GM12874 (cell line): ENCODE data around the gene UBN2.

Experiments used
- TF ChIP-seq, protein P1 (sequence below): IDR thresholded peaks from 2 replicates; pipeline ENCODE4 v1.5.1; 2011; ENCODE audit warnings: low read depth, mild to moderate bottlenecking, control low read depth, low read length, moderate library complexity; ENCODE audit not compliant: insufficient read depth

The UBN2 gene

DNA sequence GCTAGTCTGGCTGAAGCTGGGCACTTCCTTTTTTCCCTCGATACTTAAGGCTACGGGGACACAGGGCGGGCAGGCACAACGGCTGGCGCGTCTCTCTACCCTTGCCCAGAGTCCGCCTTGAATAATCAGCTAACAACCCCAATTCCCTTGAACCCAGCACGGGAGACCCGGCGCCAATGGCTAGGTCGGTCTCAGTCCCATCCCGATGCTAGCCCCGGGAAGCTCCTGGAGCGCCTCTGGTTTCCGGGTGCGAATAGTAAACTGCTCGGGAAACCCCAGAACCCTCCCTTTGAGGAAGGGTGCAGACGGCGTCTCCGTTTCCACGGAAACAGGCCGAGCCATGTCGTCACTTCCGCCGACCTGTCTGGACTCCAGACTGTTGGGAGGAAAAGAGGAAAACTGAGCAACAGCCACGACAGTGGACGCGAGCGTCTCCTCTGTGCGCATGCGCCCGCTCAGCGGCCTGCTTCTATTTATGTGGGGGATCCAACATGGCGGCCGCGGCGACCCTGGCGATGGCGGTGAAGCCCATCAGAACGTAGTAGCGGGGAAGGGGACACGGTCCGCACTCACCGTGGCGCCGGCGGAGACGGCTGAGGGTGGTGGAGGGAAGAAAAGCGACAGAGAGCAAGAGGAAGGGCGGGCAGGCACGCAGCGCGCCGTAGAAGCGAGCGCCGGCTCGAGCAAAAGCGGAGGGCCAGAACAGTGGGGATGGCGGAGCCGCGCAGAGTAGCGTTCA lies at the start of gene UBN2:
UBN2 (plus strand) TSS at position 464 of the 739 bp plus-strand sequence; CDS start at position 712, 248 bp downstream.
- TF ChIP-seq, protein P1, sequence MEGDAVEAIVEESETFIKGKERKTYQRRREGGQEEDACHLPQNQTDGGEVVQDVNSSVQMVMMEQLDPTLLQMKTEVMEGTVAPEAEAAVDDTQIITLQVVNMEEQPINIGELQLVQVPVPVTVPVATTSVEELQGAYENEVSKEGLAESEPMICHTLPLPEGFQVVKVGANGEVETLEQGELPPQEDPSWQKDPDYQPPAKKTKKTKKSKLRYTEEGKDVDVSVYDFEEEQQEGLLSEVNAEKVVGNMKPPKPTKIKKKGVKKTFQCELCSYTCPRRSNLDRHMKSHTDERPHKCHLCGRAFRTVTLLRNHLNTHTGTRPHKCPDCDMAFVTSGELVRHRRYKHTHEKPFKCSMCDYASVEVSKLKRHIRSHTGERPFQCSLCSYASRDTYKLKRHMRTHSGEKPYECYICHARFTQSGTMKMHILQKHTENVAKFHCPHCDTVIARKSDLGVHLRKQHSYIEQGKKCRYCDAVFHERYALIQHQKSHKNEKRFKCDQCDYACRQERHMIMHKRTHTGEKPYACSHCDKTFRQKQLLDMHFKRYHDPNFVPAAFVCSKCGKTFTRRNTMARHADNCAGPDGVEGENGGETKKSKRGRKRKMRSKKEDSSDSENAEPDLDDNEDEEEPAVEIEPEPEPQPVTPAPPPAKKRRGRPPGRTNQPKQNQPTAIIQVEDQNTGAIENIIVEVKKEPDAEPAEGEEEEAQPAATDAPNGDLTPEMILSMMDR, result no peak

DNA sequence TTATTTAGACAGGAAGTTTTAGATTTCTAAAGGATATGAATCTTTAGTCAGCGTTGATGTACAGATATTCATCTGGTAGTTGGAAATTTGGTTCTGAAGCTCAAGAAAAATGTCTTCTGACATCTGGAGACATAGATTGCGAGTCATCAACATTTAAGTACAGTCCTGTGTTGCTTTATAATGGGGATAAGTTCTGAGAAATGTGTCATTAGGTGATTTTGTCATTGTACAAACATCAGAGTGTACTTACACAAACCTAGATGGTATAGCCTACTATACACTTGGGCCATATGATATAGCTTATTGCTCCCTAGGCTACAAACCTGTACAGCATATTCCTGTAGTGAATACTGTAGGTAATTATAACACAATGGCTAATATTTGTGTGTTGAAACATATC lies 49.6 kb upstream of the UBN2 start:
- TF ChIP-seq, protein P1, result no peak

DNA sequence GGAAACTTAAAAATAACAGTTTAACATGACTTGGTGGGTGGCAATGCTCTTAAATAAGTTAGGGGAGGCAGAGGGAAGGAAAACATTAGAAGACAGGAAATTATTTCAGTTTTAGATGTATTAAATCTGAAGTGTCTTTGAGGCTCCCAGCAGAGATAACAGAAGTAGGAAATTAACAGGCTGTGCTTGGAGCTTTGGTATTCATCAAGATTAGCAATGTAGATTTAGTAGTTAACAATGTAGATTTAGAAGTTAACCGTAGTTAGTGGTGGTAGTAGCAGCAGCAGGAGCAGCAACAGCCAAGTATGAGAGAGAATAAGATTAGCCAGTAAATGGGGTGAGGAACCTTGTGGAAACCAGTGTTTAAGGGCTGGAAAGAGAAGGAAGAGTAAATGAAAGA lies 48.7 kb upstream of the UBN2 start:
- TF ChIP-seq, protein P1, result no peak

DNA sequence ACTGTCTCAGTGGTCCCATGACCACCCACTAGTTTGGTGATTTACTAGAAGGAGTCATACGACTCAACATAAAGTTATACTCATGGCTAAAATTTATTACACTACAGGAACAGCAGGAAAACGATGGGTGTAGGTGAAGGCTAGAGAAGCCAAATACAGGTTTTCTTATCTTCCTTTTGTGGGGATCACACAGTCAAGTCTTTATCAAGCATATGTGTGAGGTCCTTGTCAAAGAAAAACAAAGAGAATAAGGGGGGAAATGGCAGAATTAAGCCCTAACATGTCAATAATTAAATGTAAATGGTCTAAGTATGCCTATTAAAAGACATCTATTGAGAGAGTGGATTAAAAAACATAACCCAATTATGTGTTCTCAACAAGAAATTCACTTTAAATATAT lies 47.8 kb upstream of the UBN2 start:
- TF ChIP-seq, protein P1, result no peak

DNA sequence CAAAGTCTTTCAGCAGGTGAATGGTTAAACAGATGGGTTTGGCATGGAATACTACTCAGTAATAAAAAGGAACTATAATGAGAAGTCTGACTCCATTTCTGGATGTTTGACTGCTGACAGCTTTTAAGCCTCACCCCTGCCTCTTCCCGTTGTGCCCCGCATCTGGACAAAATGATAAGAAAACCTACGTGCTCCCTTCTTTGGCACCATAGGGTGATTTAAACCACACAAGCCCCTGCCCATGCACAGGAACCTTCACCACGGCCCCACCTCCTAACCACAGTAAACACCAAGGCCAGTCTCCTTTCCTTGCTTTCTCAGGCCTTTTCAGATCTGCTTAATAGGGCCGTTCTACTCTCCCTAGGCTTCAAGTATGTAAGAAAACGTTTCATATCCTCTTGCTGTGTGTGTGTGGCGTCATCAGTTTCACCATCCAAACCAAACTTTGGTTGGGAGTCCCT lies 47.1 kb upstream of the UBN2 start:
- TF ChIP-seq, protein P1, result no peak

DNA sequence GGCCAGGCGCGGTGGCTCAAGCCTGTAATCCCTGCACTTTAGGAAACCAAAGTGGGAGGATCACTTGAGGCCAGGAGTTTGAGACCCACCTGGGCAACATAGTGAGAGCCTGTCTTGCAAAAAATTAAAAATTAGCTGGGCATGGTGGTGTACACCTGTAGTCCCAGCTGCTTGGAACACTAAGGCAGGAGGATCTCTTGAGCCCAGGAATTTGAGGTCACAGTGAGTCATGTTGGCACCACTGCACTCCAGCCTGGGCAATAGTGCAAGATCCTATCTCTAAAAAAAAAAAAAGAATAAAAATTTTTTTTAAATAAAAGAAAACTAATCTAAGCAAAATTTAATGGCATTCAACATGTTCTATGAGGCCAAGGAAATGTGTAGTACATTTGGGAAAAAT lies 44.9 kb upstream of the UBN2 start:
- TF ChIP-seq, protein P1, result no peak

DNA sequence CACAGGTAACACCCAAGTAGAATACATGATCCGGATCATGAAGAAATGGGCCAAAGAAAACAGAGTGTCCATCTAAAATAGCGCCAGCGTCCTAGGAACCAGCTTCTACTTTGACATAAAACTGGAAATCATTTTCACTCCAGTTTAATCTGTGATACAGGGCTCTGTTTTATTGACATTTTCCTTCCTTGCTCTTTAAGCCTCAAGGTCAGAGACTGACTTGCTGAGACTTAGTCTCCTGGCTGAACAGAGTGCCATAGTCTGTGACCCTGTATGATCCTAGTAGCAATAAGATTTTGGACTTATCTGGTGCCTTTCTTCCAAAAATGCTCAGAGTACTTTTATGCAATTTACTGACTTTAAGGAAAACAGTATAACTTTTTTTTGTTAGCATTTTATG lies 41.7 kb upstream of the UBN2 start:
- TF ChIP-seq, protein P1, result no peak
